GM23338 (cell line): ENCODE data around the gene HSD11B1L. TPM values are rescaled to one million over a fixed set of nuclear protein-coding genes. Genes with fewer than 3 reads are reported as not detected.
"Not testable (repeated sequence)": the region's sequence is repeated elsewhere in the genome, so short reads cannot be mapped to it uniquely, and the experiment has no call there.

ENCODE experiments used
- ATAC-seq: fragments of 200-7000 bp; cut with Tn5 transposase; 3 replicates; pipeline ENCODE4 v1.9.1; 2020
- DNase-seq: peaks from one replicate; pipeline ENCODE4 v3.0.0-alpha.2; 2015; ENCODE audit warnings: low spot score
- H2AFZ ChIP-seq: fragments of 200-600 bp; sonication (generic); 2 replicates; pipeline ENCODE4 v1.8.0; 2016; ENCODE audit warnings: antibody characterized with exemption, mild to moderate bottlenecking, moderate library complexity
- H3F3A ChIP-seq: fragments of 200-600 bp; sonication (generic); replicated peaks from 2 replicates; pipeline ENCODE4 v1.8.0; 2017; ENCODE audit warnings: antibody characterized with exemption, mixed run types, low read depth
- H3K27ac ChIP-seq: fragments of 200-600 bp; sonication (generic); 2 replicates; pipeline ENCODE4 v1.6.1; 2016; ENCODE audit warnings: low read depth
- H3K27me3 ChIP-seq: fragments of 200-600 bp; sonication (generic); 2 replicates; pipeline ENCODE4 v1.8.0; 2016; ENCODE audit warnings: mild to moderate bottlenecking, mixed run types, moderate library complexity; ENCODE audit not compliant: insufficient read depth
- H3K36me3 ChIP-seq: fragments of 200-600 bp; sonication (generic); 2 replicates; pipeline ENCODE4 v1.8.0; 2016; ENCODE audit warnings: mild to moderate bottlenecking; ENCODE audit not compliant: insufficient read depth
- H3K4me1 ChIP-seq: fragments of 200-600 bp; sonication (generic); 2 replicates; pipeline ENCODE4 v1.8.0; 2016; ENCODE audit warnings: mild to moderate bottlenecking, moderate library complexity; ENCODE audit not compliant: insufficient read depth
- H3K4me2 ChIP-seq: fragments of 200-600 bp; sonication (generic); 2 replicates; pipeline ENCODE4 v1.7.1; 2017; ENCODE audit warnings: mixed run types
- H3K4me3 ChIP-seq: fragments of 200-600 bp; sonication (generic); 2 replicates; pipeline ENCODE4 v1.6.1; 2016; ENCODE audit warnings: mixed run types
- H3K79me2 ChIP-seq: fragments of 200-600 bp; sonication (generic); replicated peaks from 2 replicates; pipeline ENCODE4 v1.8.0; 2017; ENCODE audit warnings: mild to moderate bottlenecking; ENCODE audit not compliant: insufficient read depth
- H3K9me2 ChIP-seq: fragments of 200-600 bp; sonication (generic); 2 replicates; pipeline ENCODE4 v1.8.0; 2017; ENCODE audit not compliant: insufficient read depth
- H4K20me1 ChIP-seq: fragments of 200-600 bp; sonication (generic); replicated peaks from 2 replicates; pipeline ENCODE4 v1.8.0; 2017; ENCODE audit warnings: mild to moderate bottlenecking; ENCODE audit not compliant: insufficient read depth
- H3K27ac Mint-ChIP-seq: 2 replicates; pipeline ENCODE4 v1.8.0; 2020; ENCODE audit warnings: inconsistent platforms, mild to moderate bottlenecking, moderate library complexity, mixed read lengths
- H3K27me3 Mint-ChIP-seq: 3 replicates; pipeline ENCODE4 v1.8.0; 2022; ENCODE audit warnings: low read depth, mild to moderate bottlenecking, moderate library complexity, mixed read lengths, inconsistent platforms; ENCODE audit not compliant: insufficient read depth, poor library complexity
- H3K36me3 Mint-ChIP-seq: 3 replicates; pipeline ENCODE4 v1.8.0; 2021; ENCODE audit warnings: low read depth, mild to moderate bottlenecking, inconsistent platforms, moderate library complexity, mixed read lengths
- H3K4me1 Mint-ChIP-seq: 3 replicates; pipeline ENCODE4 v1.8.0; 2020; ENCODE audit warnings: mild to moderate bottlenecking, inconsistent platforms, mixed read lengths
- H3K4me3 Mint-ChIP-seq: 3 replicates; pipeline ENCODE4 v1.8.0; 2021; ENCODE audit warnings: moderate library complexity, mild to moderate bottlenecking, inconsistent platforms, mixed read lengths
- H3K9me3 Mint-ChIP-seq: 3 replicates; pipeline ENCODE4 v1.8.0; 2020; ENCODE audit warnings: moderate library complexity, mild to moderate bottlenecking, inconsistent platforms, mixed read lengths
- CREB1 ChIP-seq: fragments of 250-450 bp; sonication (Bioruptor Pico); IDR thresholded peaks from 2 replicates; pipeline ENCODE4 v1.5.0; 2020; ENCODE audit warnings: low read depth, mild to moderate bottlenecking, moderate library complexity
- EZH2 ChIP-seq: fragments of 200-600 bp; sonication (generic); IDR thresholded peaks from one replicate; pipeline ENCODE4 v1.8.0; 2017; ENCODE audit warnings: antibody characterized with exemption, mild to moderate bottlenecking, low read depth; ENCODE audit not compliant: unreplicated experiment
- POLR2AphosphoS5 ChIP-seq: IDR thresholded peaks from 2 replicates; pipeline ENCODE4 v1.6.1; 2016; ENCODE audit warnings: antibody characterized with exemption, low read depth
- polyA plus RNA-seq: library from polyadenylated mRNA; unstranded; fragments of >200 nt; fragmentation: Nextera tagmentation; extraction: Ambion mirVana; gene quantifications from 2 replicates; pipeline ENCODE4 v1.2.1, GENCODE V29; 2016
- total RNA-seq: library from RNA; depleted of rRNA; stranded (reverse); fragments of >200 nt; shearing (Covaris generic); gene quantifications from 2 replicates; pipeline ENCODE4 v1.2.3, GENCODE V29; 2014

The HSD11B1L gene
- total and polyA plus RNA-seq, 2 experiments from 2014 or later, result 12.9 to 18.4 TPM

- H4K20me1 ChIP-seq, result peaks cover 7% of the 10 kb centered on the region; the same call in 1 of the 2 replicates
- H3K4me3 ChIP-seq, result no peak overlapping the region
- peaks cover 31% of the 10 kb centered on the region for H3K27me3 Mint-ChIP-seq
- no peak overlapping the region for H3K27ac Mint-ChIP-seq
- H3F3A ChIP-seq, result no peaks in the 10 kb centered on the region; the same call in 1 of the 2 replicates
- no peaks in the 10 kb centered on the region for H3K27me3 ChIP-seq
- H3K4me1 Mint-ChIP-seq, result no peaks in the 10 kb centered on the region
- H3K4me1 ChIP-seq, result no peaks in the 10 kb centered on the region
- no peak overlapping the region for H3K27ac ChIP-seq
- no peak for TF ChIP-seq POLR2AphosphoS5
- TF ChIP-seq CREB1 (CRISPR knock-in tag), result no peak
- H2AFZ ChIP-seq, result no peak overlapping the region
- no peak overlapping the region for H3K4me3 Mint-ChIP-seq
- peaks cover 9% of the 10 kb centered on the region for H3K9me3 Mint-ChIP-seq
- no peaks in the 10 kb centered on the region for H3K79me2 ChIP-seq
- peaks cover 10% of the 10 kb centered on the region; the same call in 1 of the 2 replicates for H3K36me3 ChIP-seq
- no peak overlapping the region for H3K4me2 ChIP-seq
- ATAC-seq, result no peak
- DNase-seq, result peak; percentile 0
- H3K9me2 ChIP-seq, result no peaks in the 10 kb centered on the region
- peaks cover 83% of the 10 kb centered on the region for H3K36me3 Mint-ChIP-seq
Observed at GRCh38 chr19:5700455-5701092, 19.7 kb downstream of the HSD11B1L start.

- H3K9me2 ChIP-seq, H3K4me1 ChIP-seq, H3K79me2 ChIP-seq, H3K4me3 ChIP-seq, H3K27me3 ChIP-seq, H3K9me3 Mint-ChIP-seq, H3K4me1 Mint-ChIP-seq, H3K4me3 Mint-ChIP-seq, H3F3A ChIP-seq, H3K27ac Mint-ChIP-seq, H3K27ac ChIP-seq, H4K20me1 ChIP-seq, H2AFZ ChIP-seq, H3K4me2 ChIP-seq, DNase-seq, ATAC-seq: not testable (repeated sequence)
- peaks cover 18% of the 10 kb centered on the region; the same call in 1 of the 2 replicates for H3K36me3 ChIP-seq
- Mint-ChIP-seq H3K36me3 (peaks cover 91% of the 10 kb centered on the region), H3K27me3 (peaks cover 25% of the 10 kb centered on the region)
Observed at GRCh38 chr19:5702053-5702410, 21.2 kb downstream of the HSD11B1L start.

- DNase-seq (no peak), ATAC-seq (no peak)
- Mint-ChIP-seq H3K36me3 (peaks cover 89% of the 10 kb centered on the region), H3K9me3 (peaks cover 9% of the 10 kb centered on the region), H3K27ac (no peak overlapping the region), H3K4me1 (no peaks in the 10 kb centered on the region; the same call in 2 of the 3 replicates), H3K27me3 (peaks cover 22% of the 10 kb centered on the region), H3K4me3 (no peak overlapping the region)
- Histone ChIP-seq H3K36me3 (peaks cover 18% of the 10 kb centered on the region; the same call in 1 of the 2 replicates), H2AFZ (no peak overlapping the region), H3K4me3 (no peak overlapping the region), H3K27ac (no peak overlapping the region), H3K9me2 (no peaks in the 10 kb centered on the region), H3K27me3 (no peaks in the 10 kb centered on the region), H4K20me1 (peaks cover 7% of the 10 kb centered on the region; the same call in 1 of the 2 replicates), H3K4me2 (no peak overlapping the region), H3F3A (no peaks in the 10 kb centered on the region; the same call in 1 of the 2 replicates), H3K4me1 (no peaks in the 10 kb centered on the region), H3K79me2 (no peaks in the 10 kb centered on the region)
- TF ChIP-seq EZH2, result no peak
Observed at GRCh38 chr19:5703819-5704818, 23.3 kb downstream of the HSD11B1L start.
